Measurements from ENCODE around the gene LRRN1. TPM values are rescaled to one million over a fixed set of nuclear protein-coding genes. Genes with fewer than 3 reads are reported as not detected.

Gene LRRN1
- total and polyA plus RNA-seq, 9 of the 15 experiments (the other 6 are each of a cell fraction or from before 2014, with no cell fraction given): 0.11 TPM; not detected in 8

DNA sequence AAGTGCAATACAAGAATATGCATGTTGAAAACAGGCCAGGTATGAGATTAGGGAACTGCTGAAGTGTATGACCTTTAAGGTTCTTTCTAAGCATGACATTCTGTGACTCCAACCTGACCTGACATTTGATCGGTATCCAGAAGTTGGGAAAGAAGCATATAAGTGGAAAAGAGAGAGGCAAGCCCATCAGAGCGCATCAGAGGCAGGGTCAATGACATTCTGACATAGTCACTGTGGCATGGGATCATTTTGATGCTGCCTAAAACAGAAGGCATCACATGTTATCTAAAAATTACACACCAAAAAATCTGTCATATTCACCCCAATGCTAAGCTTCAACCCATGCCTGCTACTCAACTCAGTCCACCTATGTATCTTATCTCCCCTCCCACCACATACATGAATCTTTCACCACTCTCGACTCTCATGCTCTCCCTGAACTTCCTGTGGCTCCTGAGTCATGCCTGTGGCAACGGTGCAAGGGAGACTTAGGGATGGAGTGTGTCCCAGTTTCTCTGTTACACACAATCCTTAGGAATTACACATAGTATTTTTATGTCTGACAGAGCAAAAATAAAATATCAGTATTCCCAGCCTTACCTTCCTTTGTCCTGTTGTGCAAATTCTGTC lies 20.5 kb upstream of the LRRN1 start (continued):
- TF ChIP-seq CXXC5 (CRISPR knock-in tag; IDR thresholded peaks at IDR 0.05) (no peak), ZNF282 (CRISPR knock-in tag; IDR thresholded peaks at IDR 0.05) (no peak), NR1H2 (CRISPR knock-in tag; IDR thresholded peaks at IDR 0.05) (no peak), MYNN (IDR thresholded peaks at IDR 0.05) (no peak), MYNN (CRISPR knock-in tag; IDR thresholded peaks at IDR 0.05) (no peak), NR2F6 (CRISPR knock-in tag; IDR thresholded peaks at IDR 0.05) (no peak), EZH2 (IDR thresholded peaks at IDR 0.05; ENCODE audit: borderline replicate concordance, low read depth, low read length) (no peak), ZNF232 (CRISPR knock-in tag; IDR thresholded peaks at IDR 0.05) (no peak)

DNA sequence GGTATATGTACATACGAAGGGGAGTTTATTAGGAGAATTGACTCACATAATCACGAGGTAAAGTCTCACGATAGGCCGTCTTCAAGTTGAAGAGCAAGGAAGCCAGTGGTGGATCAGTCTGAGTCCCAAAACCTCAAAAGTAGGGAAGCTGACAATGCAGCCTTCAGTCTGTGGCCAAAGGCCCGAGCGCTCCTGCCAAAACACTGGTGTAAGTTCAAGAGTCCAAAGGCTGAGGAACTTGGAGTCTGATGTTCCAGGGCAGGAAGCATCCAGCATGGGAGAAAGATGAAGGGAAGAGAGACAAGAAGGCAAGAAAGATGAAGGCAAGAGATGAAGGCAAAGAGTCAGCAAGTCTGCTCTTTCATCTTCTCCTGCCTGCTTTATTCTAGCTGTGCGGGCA lies 16.8 kb upstream of the LRRN1 start:
- Histone ChIP-seq H3K79me2 (ENCODE audit: control insufficient read depth, insufficient read depth, low read length) (no peaks in the 10 kb centered on the region), H3K9me1 (ENCODE audit: control insufficient read depth, insufficient read depth, low read length) (no peaks in the 10 kb centered on the region), H3K27ac (ENCODE audit: extremely low read depth, low read depth, low read length) (no peak overlapping the region), H3K36me3 (ENCODE audit: control insufficient read depth, insufficient read depth, low read length) (no peaks in the 10 kb centered on the region), H3K9me3 (replicated peaks; ENCODE audit: control insufficient read depth, insufficient read depth, low read depth, low read length) (no peaks in the 10 kb centered on the region), H2AFZ (ENCODE audit: low read depth, low read length) (no peak overlapping the region), H3K27me3 (ENCODE audit: control insufficient read depth in 2 of 2, insufficient read depth in 2 of 2, low read length in 2 of 2) (no peaks in the 10 kb centered on the region), H3K4me2 (ENCODE audit: insufficient read depth, low read length) (no peak overlapping the region), H3K4me3 (no peak overlapping the region), H4K20me1 (replicated peaks; ENCODE audit: control insufficient read depth, insufficient read depth, low read length) (no peaks in the 10 kb centered on the region), H3K4me1 (replicated peaks in 1 of 2; ENCODE audit: control insufficient read depth in 2 of 2, insufficient read depth in 2 of 2, low read length in 2 of 2) (no peaks in the 10 kb centered on the region), H3K9ac (ENCODE audit: insufficient read depth in 1 of 2, low read depth in 2 of 2, low read length in 2 of 2) (no peak overlapping the region)
- no peak for FAIRE-seq
- no TSS peak for BruUV-seq (replicated peaks)
- ATAC-seq: no peak
- in situ Hi-C loops (cut with MboI): no loop called here
- intact Hi-C loops (cut with micrococcal nuclease): no loop called here
- POLR2A ChIA-PET: no interaction called here
- 0% methylated on average over 7 of the region's 7 CpGs for WGBS (ENCODE audit: insufficient coverage, low coverage, missing lambda C conversion rate)
- CTCF ChIA-PET (ENCODE audit: low intra/inter-chr PET ratio): no interaction called here
- no peak for DNase-seq (ENCODE audit: extremely low read depth in 1 of 4, low spot score in 3 of 4)
- TF ChIP-seq, protein P1, sequence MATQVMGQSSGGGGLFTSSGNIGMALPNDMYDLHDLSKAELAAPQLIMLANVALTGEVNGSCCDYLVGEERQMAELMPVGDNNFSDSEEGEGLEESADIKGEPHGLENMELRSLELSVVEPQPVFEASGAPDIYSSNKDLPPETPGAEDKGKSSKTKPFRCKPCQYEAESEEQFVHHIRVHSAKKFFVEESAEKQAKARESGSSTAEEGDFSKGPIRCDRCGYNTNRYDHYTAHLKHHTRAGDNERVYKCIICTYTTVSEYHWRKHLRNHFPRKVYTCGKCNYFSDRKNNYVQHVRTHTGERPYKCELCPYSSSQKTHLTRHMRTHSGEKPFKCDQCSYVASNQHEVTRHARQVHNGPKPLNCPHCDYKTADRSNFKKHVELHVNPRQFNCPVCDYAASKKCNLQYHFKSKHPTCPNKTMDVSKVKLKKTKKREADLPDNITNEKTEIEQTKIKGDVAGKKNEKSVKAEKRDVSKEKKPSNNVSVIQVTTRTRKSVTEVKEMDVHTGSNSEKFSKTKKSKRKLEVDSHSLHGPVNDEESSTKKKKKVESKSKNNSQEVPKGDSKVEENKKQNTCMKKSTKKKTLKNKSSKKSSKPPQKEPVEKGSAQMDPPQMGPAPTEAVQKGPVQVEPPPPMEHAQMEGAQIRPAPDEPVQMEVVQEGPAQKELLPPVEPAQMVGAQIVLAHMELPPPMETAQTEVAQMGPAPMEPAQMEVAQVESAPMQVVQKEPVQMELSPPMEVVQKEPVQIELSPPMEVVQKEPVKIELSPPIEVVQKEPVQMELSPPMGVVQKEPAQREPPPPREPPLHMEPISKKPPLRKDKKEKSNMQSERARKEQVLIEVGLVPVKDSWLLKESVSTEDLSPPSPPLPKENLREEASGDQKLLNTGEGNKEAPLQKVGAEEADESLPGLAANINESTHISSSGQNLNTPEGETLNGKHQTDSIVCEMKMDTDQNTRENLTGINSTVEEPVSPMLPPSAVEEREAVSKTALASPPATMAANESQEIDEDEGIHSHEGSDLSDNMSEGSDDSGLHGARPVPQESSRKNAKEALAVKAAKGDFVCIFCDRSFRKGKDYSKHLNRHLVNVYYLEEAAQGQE (IDR thresholded peaks at IDR 0.05; ENCODE audit: borderline replicate concordance): no peak
- TF ChIP-seq, protein P1 (CRISPR knock-in tag; IDR thresholded peaks at IDR 0.05; ENCODE audit: low read depth): no peak
- TF ChIP-seq CSDE1 (IDR thresholded peaks at IDR 0.05) (no peak), EP400 (IDR thresholded peaks at IDR 0.05) (no peak), NR2F6 (CRISPR knock-in tag; IDR thresholded peaks at IDR 0.05) (no peak), MTA2 (IDR thresholded peaks at IDR 0.05; ENCODE audit: low read depth) (no peak)
- TF ChIP-seq, protein P2, sequence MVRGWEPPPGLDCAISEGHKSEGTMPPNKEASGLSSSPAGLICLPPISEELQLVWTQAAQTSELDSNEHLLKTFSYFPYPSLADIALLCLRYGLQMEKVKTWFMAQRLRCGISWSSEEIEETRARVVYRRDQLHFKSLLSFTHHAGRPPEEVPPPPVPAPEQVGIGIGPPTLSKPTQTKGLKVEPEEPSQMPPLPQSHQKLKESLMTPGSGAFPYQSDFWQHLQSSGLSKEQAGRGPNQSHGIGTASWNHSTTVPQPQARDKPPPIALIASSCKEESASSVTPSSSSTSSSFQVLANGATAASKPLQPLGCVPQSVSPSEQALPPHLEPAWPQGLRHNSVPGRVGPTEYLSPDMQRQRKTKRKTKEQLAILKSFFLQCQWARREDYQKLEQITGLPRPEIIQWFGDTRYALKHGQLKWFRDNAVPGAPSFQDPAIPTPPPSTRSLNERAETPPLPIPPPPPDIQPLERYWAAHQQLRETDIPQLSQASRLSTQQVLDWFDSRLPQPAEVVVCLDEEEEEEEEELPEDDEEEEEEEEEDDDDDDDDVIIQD (CRISPR knock-in tag; IDR thresholded peaks at IDR 0.05): no peak
